Karpas-422 (cell line): ENCODE measurements around the gene EIF4E2. TPM values are rescaled to one million over a fixed set of nuclear protein-coding genes. Genes with fewer than 3 reads are reported as not detected.
A peak's percentile ranks its signal among the peaks of the same experiment; 100 is the strongest.

Experiments
- DNase-seq: peaks from one replicate; pipeline ENCODE4 v3.0.0-alpha.2; 2015
- H2AFZ ChIP-seq: fragments of 200-600 bp; sonication (generic); 2 replicates; pipeline ENCODE4 v1.6.1; 2014; ENCODE audit warnings: antibody characterized with exemption, low read length, mixed read lengths
- H3K27ac ChIP-seq: fragments of 200-600 bp; sonication (generic); 2 replicates; pipeline ENCODE4 v1.5.1; 2014; ENCODE audit warnings: mild to moderate bottlenecking, low read length, moderate library complexity
- H3K27me3 ChIP-seq: fragments of 200-600 bp; sonication (generic); 2 replicates; pipeline ENCODE4 v1.6.1; 2014; ENCODE audit warnings: low read length, mixed read lengths
- H3K36me3 ChIP-seq: fragments of 200-600 bp; sonication (generic); 2 replicates; pipeline ENCODE4 v1.6.1; 2014; ENCODE audit warnings: low read length, mixed read lengths; ENCODE audit not compliant: insufficient read depth
- H3K4me1 ChIP-seq: fragments of 200-600 bp; sonication (generic); 2 replicates; pipeline ENCODE4 v1.6.1; 2014; ENCODE audit warnings: mild to moderate bottlenecking, low read length, mixed read lengths
- H3K4me2 ChIP-seq: fragments of 200-600 bp; sonication (generic); 2 replicates; pipeline ENCODE4 v1.6.1; 2014; ENCODE audit warnings: low read length, low read depth, mild to moderate bottlenecking; ENCODE audit not compliant: poor library complexity, severe bottlenecking
- H3K4me3 ChIP-seq: fragments of 200-600 bp; sonication (generic); 2 replicates; pipeline ENCODE4 v1.5.1; 2014; ENCODE audit warnings: mild to moderate bottlenecking, antibody characterized with exemption, low read length, mixed read lengths
- H3K79me2 ChIP-seq: fragments of 200-600 bp; sonication (generic); 2 replicates; pipeline ENCODE4 v1.6.1; 2014; ENCODE audit warnings: mild to moderate bottlenecking, low read length, mixed read lengths
- H3K9ac ChIP-seq: fragments of 200-600 bp; sonication (generic); 2 replicates; pipeline ENCODE4 v1.6.0; 2014; ENCODE audit warnings: low read length
- H3K9me2 ChIP-seq: fragments of 200-600 bp; sonication (generic), shearing (Covaris generic); replicated peaks from 2 replicates; pipeline ENCODE4 v1.6.0; 2014; ENCODE audit warnings: mild to moderate bottlenecking, low read length, moderate library complexity; ENCODE audit not compliant: insufficient read depth
- H3K9me3 ChIP-seq: fragments of 300-700, 200-600 bp; sonication (generic); 2 replicates; pipeline ENCODE4 v1.6.1; 2014; ENCODE audit warnings: low read length, mixed read lengths
- H4K20me1 ChIP-seq: fragments of 200-600 bp; sonication (generic); 2 replicates; pipeline ENCODE4 v1.6.1; 2014; ENCODE audit warnings: mild to moderate bottlenecking, antibody characterized with exemption, low read length, low read depth; ENCODE audit not compliant: insufficient read depth
- total RNA-seq: library from RNA; depleted of rRNA; stranded (reverse); fragments of >200 nt; shearing (Covaris generic); gene quantifications from 2 replicates; pipeline ENCODE4 v1.2.3, GENCODE V29; 2014; ENCODE audit warnings: low replicate concordance

Gene EIF4E2
- total RNA-seq, 1 experiment from 2014 or later = 53.0 TPM

DNA sequence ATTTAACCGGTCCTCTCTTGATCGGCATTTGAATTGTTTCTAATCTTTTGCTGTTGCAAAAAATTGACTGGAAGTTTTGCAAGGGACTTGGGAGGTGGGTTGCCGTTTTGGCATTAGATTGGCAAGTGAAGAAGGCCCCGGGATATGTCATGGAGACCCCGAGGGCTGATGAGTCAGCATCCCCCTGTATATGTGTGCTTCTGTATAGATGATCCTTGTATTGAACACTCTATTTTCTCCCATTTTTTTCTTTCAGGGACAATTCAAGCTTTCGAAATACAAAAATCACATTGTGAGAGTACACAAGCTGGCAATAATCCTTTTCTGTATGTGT is 30.1 kb downstream of the EIF4E2 start:
- Histone ChIP-seq H2AFZ (no peak overlapping the region), H3K4me1 (peaks cover 19% of the 10 kb centered on the region), H4K20me1 (no peaks in the 10 kb centered on the region), H3K79me2 (no peaks in the 10 kb centered on the region), H3K36me3 (0 out of 2 replicates have a peak, but pooled peaks cover 3% of the 10 kb centered on the region), H3K9ac (no peak overlapping the region), H3K27ac (no peak overlapping the region), H3K27me3 (no peaks in the 10 kb centered on the region), H3K4me3 (no peak overlapping the region), H3K4me2 (no peak overlapping the region), H3K9me2 (no peaks in the 10 kb centered on the region), H3K9me3 (no peaks in the 10 kb centered on the region)
- no peak for DNase-seq

DNA sequence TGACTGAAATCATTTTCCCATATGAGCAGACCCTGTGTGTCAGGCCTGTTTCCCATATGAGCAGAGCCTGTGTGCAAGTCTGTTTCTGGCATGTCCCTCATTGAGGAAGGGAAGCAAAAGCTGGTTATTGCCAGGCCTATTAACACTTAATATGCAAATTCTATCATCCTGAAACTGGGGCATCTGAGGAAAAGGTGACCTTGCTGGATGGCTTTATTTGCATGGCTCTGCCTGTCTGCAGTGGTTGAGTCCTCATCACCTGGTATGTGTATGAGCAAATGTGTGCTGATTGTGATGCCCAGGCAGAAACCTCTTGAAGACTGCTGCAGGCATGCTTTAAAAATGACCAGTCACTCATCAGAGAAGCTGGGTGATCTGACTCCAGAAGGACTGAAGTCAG is 31.2 kb downstream of the EIF4E2 start:
- Histone ChIP-seq H3K9me3 (no peaks in the 10 kb centered on the region), H4K20me1 (no peaks in the 10 kb centered on the region), H2AFZ (no peak overlapping the region), H3K4me3 (no peak overlapping the region), H3K36me3 (0 out of 2 replicates have a peak, but pooled peaks cover 3% of the 10 kb centered on the region), H3K4me1 (peaks cover 19% of the 10 kb centered on the region), H3K9me2 (no peaks in the 10 kb centered on the region), H3K27me3 (no peaks in the 10 kb centered on the region), H3K9ac (peak overlapping the region; percentile 39; the same call in 1 of the 2 replicates), H3K4me2 (peak overlapping the region; percentile 31), H3K79me2 (no peaks in the 10 kb centered on the region), H3K27ac (no peak overlapping the region)
- peak; percentile 48 for DNase-seq

DNA sequence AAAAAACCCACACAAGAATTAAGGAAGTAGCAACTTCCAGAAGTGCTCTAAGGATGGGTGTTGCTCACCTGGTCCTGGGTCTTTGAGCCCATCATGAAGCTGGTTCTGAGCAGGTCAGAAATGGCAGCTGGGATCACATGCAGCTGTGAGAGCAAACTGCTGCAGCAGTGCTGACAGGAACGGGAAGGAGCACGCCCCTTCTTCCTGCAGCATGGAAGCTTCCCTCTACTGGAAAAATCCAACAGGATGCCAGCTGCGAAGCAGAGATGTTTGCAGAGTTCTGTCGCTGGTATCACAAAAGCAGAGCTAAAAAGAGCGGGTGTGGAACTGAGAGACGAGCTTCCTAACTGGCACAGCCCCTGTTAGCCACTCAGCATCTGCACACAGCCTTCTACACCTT is 33.7 kb downstream of the EIF4E2 start:
- Histone ChIP-seq H3K79me2 (no peaks in the 10 kb centered on the region), H3K4me1 (peaks cover 19% of the 10 kb centered on the region), H3K4me2 (no peak overlapping the region), H3K27ac (no peak overlapping the region), H3K9ac (no peak overlapping the region), H3K9me2 (no peaks in the 10 kb centered on the region), H3K36me3 (0 out of 2 replicates have a peak, but pooled peaks cover 3% of the 10 kb centered on the region), H3K4me3 (no peak overlapping the region), H2AFZ (no peak overlapping the region), H3K9me3 (no peaks in the 10 kb centered on the region), H3K27me3 (no peaks in the 10 kb centered on the region), H4K20me1 (no peaks in the 10 kb centered on the region)
- no peak for DNase-seq

DNA sequence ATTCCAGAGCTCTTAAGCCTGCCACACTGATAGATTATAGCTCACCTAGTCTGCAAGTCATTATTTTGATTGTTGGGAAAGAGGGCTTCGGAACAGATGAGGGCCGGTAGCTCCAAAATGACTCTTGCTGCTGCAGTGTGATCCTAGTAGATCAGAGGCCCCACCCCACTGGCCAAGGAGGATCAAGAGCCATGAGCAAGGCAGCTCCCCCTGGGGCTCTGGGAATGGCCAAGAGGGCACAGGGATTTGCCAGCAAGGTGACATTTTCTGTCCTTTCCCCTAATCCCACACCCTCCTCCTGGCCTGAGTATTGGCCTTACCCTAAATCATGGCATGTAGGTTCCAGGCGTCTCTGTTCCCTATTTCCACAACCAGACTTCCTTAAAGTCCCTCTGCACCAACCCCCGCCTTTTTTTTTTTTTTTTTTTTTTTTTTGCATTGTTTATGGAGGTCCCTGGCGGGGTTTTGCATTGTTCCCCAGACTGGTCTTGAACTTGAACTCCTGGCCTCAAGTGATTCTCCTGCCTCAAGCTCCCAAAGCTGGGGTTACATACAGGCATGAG is 36.5 kb downstream of the EIF4E2 start:
- H3K36me3 ChIP-seq = no peaks in the 10 kb centered on the region
- no peaks in the 10 kb centered on the region for H3K9me3 ChIP-seq
- H3K4me2 ChIP-seq = no peak overlapping the region
- H3K9me2 ChIP-seq = no peaks in the 10 kb centered on the region
- no peaks in the 10 kb centered on the region for H4K20me1 ChIP-seq
- no peak for DNase-seq
- H3K27me3 ChIP-seq = no peaks in the 10 kb centered on the region
- no peak overlapping the region for H3K4me3 ChIP-seq
- peaks cover 2% of the 10 kb centered on the region for H3K4me1 ChIP-seq
- no peak overlapping the region for H2AFZ ChIP-seq
- no peaks in the 10 kb centered on the region for H3K79me2 ChIP-seq
- H3K27ac ChIP-seq = no peak overlapping the region
- no peak overlapping the region for H3K9ac ChIP-seq

DNA sequence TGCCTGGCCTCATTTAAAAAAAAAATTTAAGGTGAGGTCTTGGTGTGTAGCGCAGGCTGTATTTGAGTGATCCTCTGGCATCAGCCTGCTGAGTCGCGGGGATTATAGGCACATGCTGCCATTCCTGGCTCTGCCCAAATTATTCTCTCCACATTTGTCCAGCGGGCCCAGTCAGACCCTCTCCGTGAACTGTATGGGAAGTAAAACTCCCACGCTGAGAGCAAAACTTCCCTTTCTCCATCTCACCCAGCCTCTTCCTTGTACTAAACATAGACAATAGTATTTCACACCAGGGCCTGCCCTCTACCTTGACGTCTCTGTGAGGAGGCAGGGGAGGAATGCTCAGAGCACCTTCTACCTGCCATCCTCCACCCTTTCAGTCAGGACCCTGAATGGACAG is 37.0 kb downstream of the EIF4E2 start:
- Histone ChIP-seq H3K9me2 (no peaks in the 10 kb centered on the region), H3K79me2 (no peaks in the 10 kb centered on the region), H3K27ac (no peak overlapping the region), H3K4me2 (no peak overlapping the region), H3K4me3 (no peak overlapping the region), H3K36me3 (no peaks in the 10 kb centered on the region), H3K9me3 (no peaks in the 10 kb centered on the region), H4K20me1 (no peaks in the 10 kb centered on the region), H3K27me3 (no peaks in the 10 kb centered on the region), H3K4me1 (no peaks in the 10 kb centered on the region), H2AFZ (no peak overlapping the region), H3K9ac (no peak overlapping the region)
- no peak for DNase-seq

DNA sequence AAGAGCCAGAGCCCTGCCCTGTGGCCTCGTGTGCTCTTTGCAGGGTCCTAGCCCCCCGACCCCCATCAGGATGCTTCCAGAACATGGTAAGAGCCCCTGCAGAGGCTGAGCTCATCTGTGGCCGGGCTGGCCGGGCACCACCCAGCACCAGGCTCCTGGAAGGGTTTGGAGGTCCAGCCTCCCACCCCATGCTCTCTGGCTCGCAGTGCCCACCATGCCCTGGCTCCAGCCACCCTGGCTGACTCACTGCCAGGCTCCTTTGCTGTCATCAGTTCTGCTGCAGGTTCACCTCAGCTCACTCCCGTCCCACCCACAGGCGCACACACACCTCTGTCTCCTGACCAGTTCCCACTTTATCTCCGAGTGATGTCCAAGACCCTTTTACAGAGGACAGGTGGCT is 37.5 kb downstream of the EIF4E2 start:
- Histone ChIP-seq H3K9me2 (no peaks in the 10 kb centered on the region), H3K4me2 (no peak overlapping the region)

DNA sequence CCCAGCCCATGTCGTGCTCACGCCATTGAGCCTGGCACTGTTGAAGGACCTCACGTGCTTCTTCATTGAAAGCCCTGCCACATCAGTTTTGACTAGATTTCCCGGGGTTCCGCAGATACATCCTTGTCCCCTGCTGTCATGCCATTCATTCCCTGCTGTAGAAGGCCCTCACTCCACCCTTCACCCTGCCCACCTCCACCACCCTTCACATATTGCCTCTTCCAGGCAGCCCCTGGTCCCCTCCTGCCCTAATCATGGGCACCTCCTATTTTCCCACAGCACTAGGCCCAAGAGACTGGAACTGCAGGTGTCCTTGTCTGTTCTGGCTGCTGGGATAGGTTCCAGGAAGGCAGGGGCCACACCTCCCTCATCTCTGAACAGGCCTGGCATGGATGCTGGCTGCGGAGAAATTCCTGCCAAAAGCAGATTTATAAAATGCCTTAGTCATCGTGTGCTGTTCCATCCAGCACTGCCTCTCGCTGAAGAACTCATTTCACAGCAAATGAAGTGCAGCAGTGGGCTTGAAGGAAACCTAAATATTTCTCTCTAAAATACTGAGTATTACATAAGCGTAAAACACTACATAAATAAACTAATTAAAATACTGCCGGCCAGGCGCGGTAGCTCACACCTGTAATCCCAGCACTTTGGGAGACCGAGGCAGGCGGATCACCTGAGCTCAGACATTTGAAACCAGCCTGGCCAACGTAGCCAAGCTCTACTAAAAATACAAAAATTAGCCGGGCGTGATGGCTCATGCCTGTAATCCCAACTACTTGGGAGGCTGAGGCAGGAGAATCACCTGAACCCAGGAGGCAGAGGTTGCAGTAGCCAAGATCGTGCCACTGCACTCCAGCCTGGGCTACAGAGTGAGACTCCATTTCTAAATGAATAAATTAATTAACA is 38.4 kb downstream of the EIF4E2 start:
- Histone ChIP-seq H3K9me2 (no peaks in the 10 kb centered on the region), H3K27ac (no peak overlapping the region), H3K9ac (no peak overlapping the region), H3K4me1 (no peaks in the 10 kb centered on the region), H2AFZ (no peak overlapping the region), H3K27me3 (no peaks in the 10 kb centered on the region), H3K36me3 (no peaks in the 10 kb centered on the region), H3K9me3 (no peaks in the 10 kb centered on the region), H3K79me2 (no peaks in the 10 kb centered on the region), H4K20me1 (no peaks in the 10 kb centered on the region), H3K4me2 (no peak overlapping the region), H3K4me3 (no peak overlapping the region)
- DNase-seq = no peak

More for the DNA sequence above, 37.5 kb downstream of the EIF4E2 start:
- no peaks in the 10 kb centered on the region for H4K20me1 ChIP-seq
- no peaks in the 10 kb centered on the region for H3K27me3 ChIP-seq
- no peak overlapping the region for H3K9ac ChIP-seq
- H3K79me2 ChIP-seq = no peaks in the 10 kb centered on the region
- no peak overlapping the region for H3K4me3 ChIP-seq
- H2AFZ ChIP-seq = no peak overlapping the region
- H3K27ac ChIP-seq = no peak overlapping the region
- DNase-seq = no peak
- H3K9me3 ChIP-seq = no peaks in the 10 kb centered on the region
- no peaks in the 10 kb centered on the region for H3K36me3 ChIP-seq
- no peaks in the 10 kb centered on the region for H3K4me1 ChIP-seq

DNA sequence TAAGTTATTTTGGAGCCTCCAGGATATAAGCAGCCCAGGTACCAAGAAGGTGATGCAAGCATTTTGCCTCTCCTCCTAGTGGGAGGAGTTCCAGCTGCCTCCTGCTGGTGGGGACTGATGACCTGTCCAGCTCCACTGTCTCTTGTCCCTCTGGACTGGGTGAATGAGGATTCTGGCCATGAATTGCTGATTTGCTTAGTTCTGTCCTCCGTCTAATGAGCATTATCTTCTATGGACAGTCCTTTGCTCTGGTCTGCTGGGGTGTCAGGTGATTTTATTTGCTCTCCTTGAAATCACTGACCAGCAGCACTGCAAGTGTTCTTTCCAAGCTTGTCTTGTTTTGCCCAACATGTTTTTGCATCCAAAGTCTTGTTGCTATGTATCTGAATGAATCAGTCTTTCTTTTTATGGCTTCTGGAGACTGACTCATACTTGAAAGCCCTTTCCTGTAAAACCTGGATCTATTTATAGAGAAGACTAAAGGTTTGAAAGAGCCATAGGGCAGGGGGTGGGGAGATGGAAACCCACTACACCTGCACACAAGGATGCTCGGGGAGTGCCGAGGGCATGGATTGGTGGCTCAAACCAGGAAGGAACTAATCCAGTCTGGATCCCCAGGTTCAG is 42.4 kb downstream of the EIF4E2 start:
- no peak overlapping the region for H3K9ac ChIP-seq
- H3K4me3 ChIP-seq = no peak overlapping the region
- no peaks in the 10 kb centered on the region for H3K4me1 ChIP-seq
- H3K9me2 ChIP-seq = no peaks in the 10 kb centered on the region
- no peak for DNase-seq
- H3K36me3 ChIP-seq = no peaks in the 10 kb centered on the region
- no peaks in the 10 kb centered on the region for H3K79me2 ChIP-seq
- no peaks in the 10 kb centered on the region for H4K20me1 ChIP-seq
- no peaks in the 10 kb centered on the region for H3K9me3 ChIP-seq
- no peaks in the 10 kb centered on the region for H3K27me3 ChIP-seq
- no peak overlapping the region for H3K4me2 ChIP-seq
- H3K27ac ChIP-seq = no peak overlapping the region
- no peak overlapping the region for H2AFZ ChIP-seq
